Mesenchymal stem cell (in vitro differentiated cells and primary cell): ENCODE data around the gene FOLR2.
A peak's percentile ranks its signal among the peaks of the same experiment; 100 is the strongest.

Experiments used
- DNase-seq: peaks from one replicate; pipeline ENCODE4 v3.0.0-alpha.2; 2013
- H2AFZ ChIP-seq: one replicate; pipeline ENCODE4 v1.6.1; 2013; ENCODE audit warnings: low read depth, mild to moderate bottlenecking, control low read depth, inconsistent platforms, low read length, moderate library complexity
- H2AK5ac ChIP-seq: 2 replicates; pipeline ENCODE4 v1.6.1; 2013; ENCODE audit warnings: low read length, moderate library complexity, mild to moderate bottlenecking, inconsistent platforms; ENCODE audit not compliant: severe bottlenecking
- H2BK120ac ChIP-seq: one replicate; pipeline ENCODE4 v1.6.1; 2013; ENCODE audit warnings: low read depth, mild to moderate bottlenecking, inconsistent platforms, low read length, moderate library complexity
- H2BK12ac ChIP-seq, 2 experiments: one replicate each; pipeline ENCODE4 v1.6.1; 2013; ENCODE audit warnings: inconsistent platforms in 2 of 2, low read length in 2 of 2, mild to moderate bottlenecking in 2 of 2, moderate library complexity in 2 of 2, control low read depth in 1 of 2
- H2BK15ac ChIP-seq: one replicate; pipeline ENCODE4 v1.6.1; 2013; ENCODE audit warnings: mild to moderate bottlenecking, low read depth, inconsistent platforms; ENCODE audit not compliant: poor library complexity, severe bottlenecking
- H2BK5ac ChIP-seq: 2 replicates; pipeline ENCODE4 v1.6.1; 2013; ENCODE audit warnings: low read depth, mild to moderate bottlenecking, low read length, control low read depth, inconsistent platforms; ENCODE audit not compliant: poor library complexity, severe bottlenecking
- H3K14ac ChIP-seq, 2 experiments: one replicate each; pipeline ENCODE4 v1.6.1; 2013; ENCODE audit warnings: inconsistent platforms in 2 of 2, low read length in 2 of 2, control low read depth in 1 of 2, mild to moderate bottlenecking in 1 of 2, moderate library complexity in 1 of 2
- H3K18ac ChIP-seq, 2 experiments: one replicate each; pipeline ENCODE4 v1.6.1; 2013; ENCODE audit warnings: inconsistent platforms in 2 of 2, low read length in 2 of 2, control low read depth in 1 of 2, low read depth in 1 of 2, mild to moderate bottlenecking in 1 of 2
- H3K23ac ChIP-seq, 2 experiments: one replicate each; pipeline ENCODE4 v1.6.1; 2013; ENCODE audit warnings: inconsistent platforms in 2 of 2, low read length in 2 of 2, mild to moderate bottlenecking in 2 of 2, moderate library complexity in 2 of 2, control low read depth in 1 of 2
- H3K27ac ChIP-seq: 2 replicates; pipeline ENCODE4 v1.5.1; 2013; ENCODE audit warnings: mild to moderate bottlenecking, moderate library complexity, low read length, control low read depth, inconsistent platforms; ENCODE audit not compliant: poor library complexity, severe bottlenecking
- H3K27me3 ChIP-seq, 2 experiments: 2 replicates each; pipeline versions ENCODE4 v1.6.1 to v1.7.0; 2013; ENCODE audit warnings: low read length in 2 of 2, mild to moderate bottlenecking in 2 of 2, moderate library complexity in 2 of 2, control low read depth in 1 of 2, inconsistent platforms in 1 of 2; ENCODE audit not compliant: control insufficient read depth in 1 of 2, insufficient read depth in 1 of 2
- H3K36me3 ChIP-seq, 2 experiments: 2 replicates each; pipeline versions ENCODE4 v1.6.1 to v1.7.0; 2013; ENCODE audit warnings: low read length in 2 of 2, control low read depth in 1 of 2, inconsistent platforms in 1 of 2, low read depth in 1 of 2, mild to moderate bottlenecking in 1 of 2; ENCODE audit not compliant: insufficient read depth in 2 of 2, control insufficient read depth in 1 of 2
- H3K4ac ChIP-seq, 2 experiments: one replicate each; pipeline ENCODE4 v1.6.1; 2013; ENCODE audit warnings: inconsistent platforms in 2 of 2, low read length in 2 of 2, mild to moderate bottlenecking in 2 of 2, moderate library complexity in 2 of 2, control low read depth in 1 of 2, low read depth in 1 of 2
- H3K4me1 ChIP-seq: 2 replicates; pipeline ENCODE4 v1.6.1; 2013; ENCODE audit warnings: low read depth, low read length, control low read depth; ENCODE audit not compliant: control insufficient read depth, insufficient read depth
- H3K4me2 ChIP-seq: 2 replicates; pipeline ENCODE4 v1.6.1; 2013; ENCODE audit warnings: low read length, mild to moderate bottlenecking, inconsistent platforms; ENCODE audit not compliant: poor library complexity, severe bottlenecking
- H3K4me3 ChIP-seq, 2 experiments: 2 replicates each; pipeline versions ENCODE4 v1.5.1 to v1.7.0; 2013; ENCODE audit warnings: low read length in 2 of 2, mild to moderate bottlenecking in 2 of 2, control low read depth in 1 of 2, low read depth in 1 of 2; ENCODE audit not compliant: insufficient read depth in 1 of 2
- H3K79me1 ChIP-seq: replicated peaks from 2 replicates; pipeline ENCODE4 v1.6.1; 2013; ENCODE audit warnings: mild to moderate bottlenecking, control low read depth, low read length, inconsistent platforms; ENCODE audit not compliant: poor library complexity, severe bottlenecking
- H3K9ac ChIP-seq: 2 replicates; pipeline ENCODE4 v1.7.0; 2013; ENCODE audit warnings: mild to moderate bottlenecking, low read length, moderate library complexity
- H3K9me3 ChIP-seq: 2 replicates; pipeline ENCODE4 v1.7.0; 2013; ENCODE audit warnings: mild to moderate bottlenecking, low read length; ENCODE audit not compliant: control insufficient read depth
- H4K8ac ChIP-seq: one replicate; pipeline ENCODE4 v1.6.1; 2013; ENCODE audit warnings: inconsistent platforms, mild to moderate bottlenecking, low read length, moderate library complexity
- H4K91ac ChIP-seq: one replicate; pipeline ENCODE4 v1.6.1; 2013; ENCODE audit warnings: mild to moderate bottlenecking, low read length, inconsistent platforms
- WGBS: methylation state at CpG from one replicate; pipeline ENCODE4 v1.1.7; 2013; ENCODE audit warnings: mixed read lengths; 5-methylcytosine and 5-hydroxymethylcytosine counted together

The FOLR2 gene

GRCh38 chr11:72239849-72240460, 23.4 kb downstream of the FOLR2 start:
- Histone ChIP-seq H3K79me1 (peaks cover 3% of the 10 kb centered on the region), H3K18ac (peak overlapping the region; percentile 14 to 59)
- WGBS: 4% methylated on average over 57 of the region's 69 CpGs

GRCh38 chr11:72240461-72241290, 24.1 kb downstream of the FOLR2 start:
- WGBS: 31% methylated on average over 44 of the region's 44 CpGs
- Histone ChIP-seq H4K8ac (no peak overlapping the region), H3K4me1 (peaks cover 42% of the 10 kb centered on the region)

More at GRCh38 chr11:72239849-72240460, 23.4 kb downstream of the FOLR2 start:
- Histone ChIP-seq H3K36me3 (peaks cover 34 to 37% of the 10 kb centered on the region in 2 experiments), H2AFZ (no peak overlapping the region), H3K27me3 (peaks cover 40 to 51% of the 10 kb centered on the region in 2 experiments), H3K4ac (peak overlapping the region in 1 of 2 experiments; percentile 47), H3K4me2 (peak overlapping the region; percentile 33), H3K14ac (no peak overlapping the region), H2AK5ac (no peak overlapping the region), H3K27ac (no peak overlapping the region), H3K4me1 (peaks cover 42% of the 10 kb centered on the region), H2BK15ac (peak overlapping the region; percentile 75), H4K8ac (no peak overlapping the region), H3K23ac (no peak overlapping the region), H3K4me3 (peak overlapping the region; percentile 33 to 55), H3K9ac (peak overlapping the region; percentile 50), H2BK12ac (no peak overlapping the region), H2BK5ac (no peak overlapping the region), H2BK120ac (peak overlapping the region; percentile 42), H4K91ac (peak overlapping the region; percentile 12), H3K9me3 (no peaks in the 10 kb centered on the region)
- no peak for DNase-seq

GRCh38 chr11:72241291-72241781, 24.7 kb downstream of the FOLR2 start:
- Histone ChIP-seq H3K79me1 (no peaks in the 10 kb centered on the region), H3K23ac (no peak overlapping the region), H3K36me3 (peaks cover 22 to 23% of the 10 kb centered on the region in 2 experiments), H3K27ac (no peak overlapping the region), H3K14ac (no peak overlapping the region), H2BK5ac (no peak overlapping the region), H3K4me1 (peaks cover 41% of the 10 kb centered on the region), H2BK15ac (no peak overlapping the region), H2BK12ac (no peak overlapping the region), H2BK120ac (no peak overlapping the region), H4K91ac (no peak overlapping the region), H3K4me2 (no peak overlapping the region), H3K27me3 (peaks cover 53 to 64% of the 10 kb centered on the region in 2 experiments), H3K9me3 (no peaks in the 10 kb centered on the region), H3K4ac (no peak overlapping the region), H4K8ac (no peak overlapping the region), H2AK5ac (no peak overlapping the region), H3K18ac (no peak overlapping the region), H3K9ac (no peak overlapping the region), H2AFZ (no peak overlapping the region), H3K4me3 (no peak overlapping the region)
- 40% methylated on average over 20 of the region's 20 CpGs for WGBS
- no peak for DNase-seq

More at GRCh38 chr11:72240461-72241290, 24.1 kb downstream of the FOLR2 start:
- Histone ChIP-seq H3K9me3 (no peaks in the 10 kb centered on the region), H3K14ac (no peak overlapping the region), H2BK15ac (no peak overlapping the region), H3K36me3 (peaks cover 27 to 30% of the 10 kb centered on the region in 2 experiments), H3K18ac (no peak overlapping the region), H3K4ac (no peak overlapping the region), H2BK120ac (no peak overlapping the region), H3K79me1 (no peaks in the 10 kb centered on the region), H2BK5ac (no peak overlapping the region), H3K9ac (peak overlapping the region; percentile 50), H3K27ac (no peak overlapping the region), H3K27me3 (peaks cover 47 to 58% of the 10 kb centered on the region in 2 experiments), H4K91ac (no peak overlapping the region), H2AK5ac (no peak overlapping the region), H2AFZ (no peak overlapping the region), H3K4me3 (peak overlapping the region in 1 of 2 experiments; percentile 55), H3K4me2 (peak overlapping the region; percentile 33), H3K23ac (no peak overlapping the region), H2BK12ac (no peak overlapping the region)
- DNase-seq: no peak

- no peak overlapping the region for H2BK15ac ChIP-seq
- no peak overlapping the region for H3K27ac ChIP-seq
- H3K14ac ChIP-seq: no peak overlapping the region
- H3K9ac ChIP-seq: no peak overlapping the region
- no peak overlapping the region for H3K4me2 ChIP-seq
- no peak overlapping the region for H4K91ac ChIP-seq
- peaks cover 39% of the 10 kb centered on the region for H3K4me1 ChIP-seq
- H4K8ac ChIP-seq: no peak overlapping the region
- no peak overlapping the region for H3K18ac ChIP-seq
- H2AFZ ChIP-seq: no peak overlapping the region
- H3K4me3 ChIP-seq: no peak overlapping the region
- peaks cover 15 to 18% of the 10 kb centered on the region in 2 experiments for H3K36me3 ChIP-seq
- H3K4ac ChIP-seq: no peak overlapping the region
- peaks cover 61 to 72% of the 10 kb centered on the region in 2 experiments for H3K27me3 ChIP-seq
- no peak overlapping the region for H2AK5ac ChIP-seq
- no peak overlapping the region for H2BK5ac ChIP-seq
- no peaks in the 10 kb centered on the region for H3K9me3 ChIP-seq
- no peak overlapping the region for H3K23ac ChIP-seq
- DNase-seq: no peak
- no peaks in the 10 kb centered on the region for H3K79me1 ChIP-seq
- H2BK120ac ChIP-seq: no peak overlapping the region
- WGBS: 91% methylated on average over 2 of the region's 2 CpGs
- no peak overlapping the region for H2BK12ac ChIP-seq
Measured at GRCh38 chr11:72242141-72242540, 25.5 kb downstream of the FOLR2 start.
